ENCODE data around the gene KIF22. TPM values are rescaled to one million over a fixed set of nuclear protein-coding genes. Genes with fewer than 3 reads are reported as not detected.

The KIF22 gene
- total and polyA plus RNA-seq, 8 donors, result 11.1 to 229 (median 51.6) TPM

DNA sequence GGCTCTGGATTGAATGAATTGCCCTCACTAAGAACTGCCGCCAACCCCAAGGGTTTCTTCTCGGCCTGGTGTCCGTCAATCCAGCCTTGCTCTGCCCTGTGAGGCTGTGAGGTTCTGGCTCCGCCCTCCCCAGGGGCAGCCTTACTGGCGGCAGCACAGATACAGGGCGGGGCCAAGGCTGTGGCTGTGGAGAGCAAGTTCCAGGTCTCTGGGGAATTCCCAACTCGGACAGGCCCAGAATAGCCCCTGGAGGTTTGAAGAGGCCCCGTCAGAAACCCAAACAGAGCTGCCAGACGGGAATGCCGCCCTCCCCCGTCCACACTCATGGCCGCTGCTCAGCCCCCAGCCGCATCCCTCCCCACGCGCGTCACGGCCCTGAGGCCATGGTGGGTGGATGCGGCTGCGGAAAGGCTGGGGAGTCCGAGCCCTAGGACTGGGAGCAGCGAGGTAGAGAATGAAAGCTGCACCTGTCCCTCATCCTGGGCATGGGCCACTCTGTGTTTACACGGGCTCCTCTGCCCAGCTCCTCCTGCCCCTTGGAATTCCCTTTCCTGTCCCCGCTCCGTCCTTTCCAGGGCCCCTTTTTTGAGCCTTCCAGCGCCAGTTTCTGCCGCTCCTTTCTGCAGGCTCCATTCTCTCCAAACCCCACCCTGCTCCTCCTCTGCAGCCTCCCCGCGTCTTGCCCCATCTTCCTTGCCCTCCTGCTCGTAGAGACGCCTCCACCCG is 20.8 kb downstream of the KIF22 start:
- no peaks in the 10 kb centered on the region for H3K9me3 ChIP-seq
- peaks cover 15 to 23% (median 21%) of the 10 kb centered on the region in 4 donors for H3K36me3 ChIP-seq
- intact Hi-C loops (cut with DNase I; ENCODE audit: low total_unique reads), result no loop called here
- H3K27me3 ChIP-seq, result peaks cover 0 to 22% (median 0%) of the 10 kb centered on the region in 3 donors
- TF ChIP-seq POLR2AphosphoS5 (IDR thresholded peaks at IDR 0.05), result peak; percentile 50 to 88 (median 61)
- no peak for TF ChIP-seq POLR2A (IDR thresholded peaks at IDR 0.05)
- TF ChIP-seq, protein P1, sequence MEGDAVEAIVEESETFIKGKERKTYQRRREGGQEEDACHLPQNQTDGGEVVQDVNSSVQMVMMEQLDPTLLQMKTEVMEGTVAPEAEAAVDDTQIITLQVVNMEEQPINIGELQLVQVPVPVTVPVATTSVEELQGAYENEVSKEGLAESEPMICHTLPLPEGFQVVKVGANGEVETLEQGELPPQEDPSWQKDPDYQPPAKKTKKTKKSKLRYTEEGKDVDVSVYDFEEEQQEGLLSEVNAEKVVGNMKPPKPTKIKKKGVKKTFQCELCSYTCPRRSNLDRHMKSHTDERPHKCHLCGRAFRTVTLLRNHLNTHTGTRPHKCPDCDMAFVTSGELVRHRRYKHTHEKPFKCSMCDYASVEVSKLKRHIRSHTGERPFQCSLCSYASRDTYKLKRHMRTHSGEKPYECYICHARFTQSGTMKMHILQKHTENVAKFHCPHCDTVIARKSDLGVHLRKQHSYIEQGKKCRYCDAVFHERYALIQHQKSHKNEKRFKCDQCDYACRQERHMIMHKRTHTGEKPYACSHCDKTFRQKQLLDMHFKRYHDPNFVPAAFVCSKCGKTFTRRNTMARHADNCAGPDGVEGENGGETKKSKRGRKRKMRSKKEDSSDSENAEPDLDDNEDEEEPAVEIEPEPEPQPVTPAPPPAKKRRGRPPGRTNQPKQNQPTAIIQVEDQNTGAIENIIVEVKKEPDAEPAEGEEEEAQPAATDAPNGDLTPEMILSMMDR (IDR thresholded peaks at IDR 0.05), result peak in 1 of 7 experiments; percentile 22
- TF ChIP-seq EP300 (IDR thresholded peaks at IDR 0.05), result no peak
- 0 to 1% (median 0%) methylated on average over 26 to 31 of the region's 31 CpGs for WGBS, 5 donors
- peak overlapping the region; percentile 87 to 96 (median 91) for H3K27ac ChIP-seq
- peaks cover 66 to 84% (median 82%) of the 10 kb centered on the region in 4 donors for H3K4me1 ChIP-seq
- DNase-seq, result peak; percentile 97 to 98
- H3K4me3 ChIP-seq, result peak overlapping the region; percentile 55 to 61 (median 55)

DNA sequence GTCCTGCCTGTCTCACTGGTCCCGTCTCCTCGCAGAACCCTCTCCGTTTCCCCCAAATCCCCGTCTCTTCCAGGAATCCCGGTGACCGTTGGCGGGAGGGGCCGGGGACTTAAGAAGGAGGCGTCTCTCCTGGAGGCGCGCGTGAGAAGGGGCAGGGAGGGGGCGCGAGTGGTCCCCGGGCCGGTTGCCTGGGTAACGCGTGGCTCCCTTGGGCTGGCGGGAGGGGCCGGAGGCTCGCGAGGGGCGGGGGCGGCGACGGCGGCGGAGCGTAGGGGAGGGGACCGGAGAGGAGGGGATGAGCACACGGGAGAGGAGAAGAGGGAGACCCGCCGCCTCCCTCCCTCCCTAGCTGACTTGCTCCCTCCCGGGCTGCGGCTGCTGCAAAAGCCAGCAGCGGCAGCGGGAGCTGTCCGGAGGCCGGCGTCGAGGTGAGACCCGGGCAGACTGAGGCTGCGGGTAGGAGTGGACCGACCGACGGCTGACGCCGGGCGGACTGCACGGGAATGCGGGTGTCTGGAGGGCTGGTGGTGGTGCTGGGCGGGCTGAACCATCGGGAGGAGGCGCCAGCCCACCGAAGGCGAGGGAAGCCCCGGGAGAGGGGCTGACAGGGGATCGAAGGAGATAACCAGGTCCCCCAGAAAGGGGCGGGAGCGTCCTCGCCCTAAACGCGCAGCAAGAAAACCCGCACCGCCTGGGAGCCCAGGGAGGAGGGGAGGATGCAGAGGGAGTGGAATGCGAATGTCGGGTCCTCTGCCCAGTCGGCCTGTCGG is 21.5 kb downstream of the KIF22 start, which contains the start of gene PRRT2:
Gene PRRT2 (plus strand): TSS at position 298 of the 770 bp plus-strand sequence. CDS start 862 bp downstream, outside the sequence.
- 3 to 6% (median 3%) methylated on average over 42 to 69 of the region's 69 CpGs for WGBS, 5 donors
- Histone ChIP-seq H3K27ac (peak within 1 kb of the TSS; percentile 87 to 96 (median 91)), H3K27me3 (peaks cover 0 to 22% (median 0%) of the 10 kb centered on the region in 3 donors), H3K9me3 (no peaks in the 10 kb centered on the region), H3K36me3 (peaks cover 15 to 23% (median 21%) of the 10 kb centered on the region in 4 donors), H3K4me1 (peaks cover 68 to 90% (median 88%) of the 10 kb centered on the region in 4 donors), H3K4me3 (peak within 1 kb of the TSS; percentile 55 to 61 (median 55))
- no peak for TF ChIP-seq POLR2AphosphoS5 (IDR thresholded peaks at IDR 0.05)
- no peak for TF ChIP-seq POLR2A (IDR thresholded peaks at IDR 0.05)
- no peak for TF ChIP-seq EP300 (IDR thresholded peaks at IDR 0.05)
- TF ChIP-seq, protein P1 (IDR thresholded peaks at IDR 0.05), result no peak
- intact Hi-C loops (cut with DNase I; ENCODE audit: low total_unique reads), result no loop called here
- DNase-seq, result peak in 1 of 2 donors; percentile 92

DNA sequence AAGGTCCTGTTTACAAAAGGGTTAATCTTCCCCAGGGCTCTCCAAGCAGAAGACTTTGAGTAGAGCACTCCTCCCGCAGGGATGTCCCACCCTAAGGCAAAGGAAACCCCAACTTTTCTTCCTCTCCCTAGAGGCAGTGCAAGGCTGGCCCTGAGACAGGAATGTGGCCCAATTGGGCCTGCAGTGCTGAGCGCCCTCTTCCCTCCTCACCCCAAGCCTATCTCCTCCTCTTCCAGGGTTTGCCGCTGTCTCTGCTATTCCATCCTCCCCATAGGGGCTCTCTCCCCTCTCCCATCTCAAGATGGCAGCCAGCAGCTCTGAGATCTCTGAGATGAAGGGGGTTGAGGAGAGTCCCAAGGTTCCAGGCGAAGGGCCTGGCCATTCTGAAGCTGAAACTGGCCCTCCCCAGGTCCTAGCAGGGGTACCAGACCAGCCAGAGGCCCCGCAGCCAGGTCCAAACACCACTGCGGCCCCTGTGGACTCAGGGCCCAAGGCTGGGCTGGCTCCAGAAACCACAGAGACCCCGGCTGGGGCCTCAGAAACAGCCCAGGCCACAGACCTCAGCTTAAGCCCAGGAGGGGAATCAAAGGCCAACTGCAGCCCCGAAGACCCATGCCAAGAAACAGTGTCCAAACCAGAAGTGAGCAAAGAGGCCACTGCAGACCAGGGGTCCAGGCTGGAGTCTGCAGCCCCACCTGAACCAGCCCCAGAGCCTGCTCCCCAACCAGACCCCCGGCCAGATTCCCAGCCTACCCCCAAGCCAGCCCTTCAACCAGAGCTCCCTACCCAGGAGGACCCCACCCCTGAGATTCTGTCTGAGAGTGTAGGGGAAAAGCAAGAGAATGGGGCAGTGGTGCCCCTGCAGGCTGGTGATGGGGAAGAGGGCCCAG is 22.4 kb downstream of the KIF22 start:
- H3K4me3 ChIP-seq, result peak overlapping the region; percentile 55 to 61 (median 55)
- 68 to 84% (median 75%) methylated on average over 7 to 9 of the region's 9 CpGs for WGBS, 5 donors
- TF ChIP-seq EP300 (IDR thresholded peaks at IDR 0.05) (no peak), POLR2A (IDR thresholded peaks at IDR 0.05) (no peak), POLR2AphosphoS5 (IDR thresholded peaks at IDR 0.05) (no peak)
- TF ChIP-seq, protein P1 (IDR thresholded peaks at IDR 0.05), result no peak
- peaks cover 0 to 22% (median 0%) of the 10 kb centered on the region in 3 donors for H3K27me3 ChIP-seq
- intact Hi-C loops (cut with DNase I; ENCODE audit: low total_unique reads), result no loop called here
- DNase-seq, result no peak
- peaks cover 67 to 90% (median 88%) of the 10 kb centered on the region in 4 donors for H3K4me1 ChIP-seq
- H3K36me3 ChIP-seq, result peaks cover 15 to 25% (median 23%) of the 10 kb centered on the region in 4 donors
- no peaks in the 10 kb centered on the region for H3K9me3 ChIP-seq
- peak overlapping the region; percentile 51 to 96 (median 91) for H3K27ac ChIP-seq
